HEK293T (cell line): ENCODE data around the gene TCEANC2.

Source experiments
- ARNT ChIP-seq: fragments of 450-650 bp; IDR thresholded peaks from 2 replicates; pipeline ENCODE4 v1.6.1; 2017; ENCODE audit warnings: mild to moderate bottlenecking
- BHLHE40 ChIP-seq: fragments of 450-650 bp; IDR thresholded peaks from 2 replicates; pipeline ENCODE4 v1.6.1; 2016; ENCODE audit warnings: mild to moderate bottlenecking, moderate library complexity, borderline replicate concordance
- CTBP1 ChIP-seq: fragments of 450-650 bp; IDR thresholded peaks from 2 replicates; pipeline ENCODE4 v1.6.1; 2016; ENCODE audit warnings: borderline replicate concordance
- ELF4 ChIP-seq: fragments of 450-650 bp; IDR thresholded peaks from 2 replicates; pipeline ENCODE4 v1.6.1; 2017; ENCODE audit warnings: antibody characterized with exemption
- FOXA1 ChIP-seq: fragments of 450-650 bp; IDR thresholded peaks from 2 replicates; pipeline ENCODE4 v1.6.1; 2016; ENCODE audit warnings: mild to moderate bottlenecking
- FOXK2 ChIP-seq: fragments of 450-650 bp; IDR thresholded peaks from 2 replicates; pipeline ENCODE4 v1.6.1; 2016; ENCODE audit warnings: mild to moderate bottlenecking
- FOXM1 ChIP-seq: fragments of 450-650 bp; IDR thresholded peaks from 2 replicates; pipeline ENCODE4 v1.6.1; 2017; ENCODE audit warnings: mild to moderate bottlenecking, borderline replicate concordance
- L3MBTL2 ChIP-seq: fragments of 450-650 bp; conservative IDR thresholded peaks from 2 replicates; pipeline ENCODE4 v1.6.1; 2016; ENCODE audit warnings: mild to moderate bottlenecking
- LEF1 ChIP-seq: fragments of 450-650 bp; IDR thresholded peaks from 2 replicates; pipeline ENCODE4 v1.6.1; 2017; ENCODE audit warnings: mild to moderate bottlenecking, borderline replicate concordance
- NFRKB ChIP-seq: fragments of 450-650 bp; IDR thresholded peaks from 2 replicates; pipeline ENCODE4 v1.6.1; 2016; ENCODE audit warnings: mild to moderate bottlenecking, moderate library complexity
- PKNOX1 ChIP-seq: fragments of 450-650 bp; IDR thresholded peaks from 2 replicates; pipeline ENCODE4 v1.6.1; 2016
- SP1 ChIP-seq: fragments of 450-650 bp; IDR thresholded peaks from 2 replicates; pipeline ENCODE4 v1.6.1; 2017
- TARDBP ChIP-seq: fragments of 450-650 bp; IDR thresholded peaks from 2 replicates; pipeline ENCODE4 v1.6.1; 2016
- ZNF384 ChIP-seq: fragments of 450-650 bp; IDR thresholded peaks from 2 replicates; pipeline ENCODE4 v1.6.1; 2016

- TF ChIP-seq FOXK2 (no peak), BHLHE40 (no peak), ZNF384 (no peak), TARDBP (no peak), SP1 (no peak), PKNOX1 (no peak), NFRKB (no peak), FOXM1 (no peak), FOXA1 (no peak), CTBP1 (no peak), LEF1 (no peak), L3MBTL2 (no peak), ARNT (no peak), ELF4 (no peak)
Observed at GRCh38 chr1:54122135-54122751, 68.8 kb downstream of the TCEANC2 start.
